A204.1 (cell line): ENCODE results near the gene KRTAP10-4.
"Not testable (repeated sequence)": the region's sequence is repeated elsewhere in the genome, so short reads cannot be mapped to it uniquely, and the experiment has no call there.

Experiments used
- FAIRE-seq: peaks from 2 replicates; lab custom pipeline; 2012; peaks lifted over from hg19 to GRCh38; lab: Jason Lieb, UNC

The KRTAP10-4 gene

GRCh38 chr21:44558329-44558675 lies 15.2 kb upstream of the KRTAP10-4 start:
- not testable (repeated sequence) for FAIRE-seq

GRCh38 chr21:44558695-44559094 lies 14.8 kb upstream of the KRTAP10-4 start, which contains the start of gene KRTAP10-3:
Gene KRTAP10-3, minus strand, starts transcription at chr21:44558795. Its CDS starts 80 bp downstream, at chr21:44558715.
- no peak for FAIRE-seq

- no peak for FAIRE-seq
Observed at GRCh38 chr21:44564099-44564498, 9.4 kb upstream of the KRTAP10-4 start.

- no peak for FAIRE-seq
Observed at GRCh38 chr21:44564886-44565598, 8.5 kb upstream of the KRTAP10-4 start.

- no peak for FAIRE-seq
Observed at GRCh38 chr21:44566403-44566802, 7.1 kb upstream of the KRTAP10-4 start.

GRCh38 chr21:44567481-44568171 lies 5.9 kb upstream of the KRTAP10-4 start:
- FAIRE-seq: no peak

GRCh38 chr21:44568261-44568660 lies 5.3 kb upstream of the KRTAP10-4 start:
- no peak for FAIRE-seq

GRCh38 chr21:44568667-44569556 lies 4.6 kb upstream of the KRTAP10-4 start:
- FAIRE-seq: no peak

- FAIRE-seq: no peak
Observed at GRCh38 chr21:44569861-44570517, 3.5 kb upstream of the KRTAP10-4 start.

- FAIRE-seq: no peak
Observed at GRCh38 chr21:44571296-44571695, 2.2 kb upstream of the KRTAP10-4 start.

GRCh38 chr21:44571844-44572782 lies 1.4 kb upstream of the KRTAP10-4 start:
- no peak for FAIRE-seq

GRCh38 chr21:44572959-44573583 lies 458 bp upstream of the KRTAP10-4 start:
- FAIRE-seq: no peak

GRCh38 chr21:44574457-44575306 lies 1.2 kb downstream of the KRTAP10-4 start:
- no peak for FAIRE-seq

- FAIRE-seq: no peak
Observed at GRCh38 chr21:44575307-44576024, 1.9 kb downstream of the KRTAP10-4 start.

- FAIRE-seq: no peak
Observed at GRCh38 chr21:44576025-44576420, 2.5 kb downstream of the KRTAP10-4 start.

GRCh38 chr21:44578371-44579055 lies 5.0 kb downstream of the KRTAP10-4 start:
- FAIRE-seq: no peak

GRCh38 chr21:44579056-44579832 lies 5.7 kb downstream of the KRTAP10-4 start:
- FAIRE-seq: no peak

GRCh38 chr21:44579833-44580144 lies 6.3 kb downstream of the KRTAP10-4 start:
- no peak for FAIRE-seq
